DND-41 (cell line): ENCODE data around the gene BCAP29.

ENCODE experiments used
- ATAC-seq: fragments of 200-7000 bp; cut with Tn5 transposase; 3 replicates; pipeline ENCODE4 v1.9.1; 2021; ENCODE audit warnings: low read depth; ENCODE audit not compliant: insufficient read depth
- DNase-seq: peaks from one replicate; pipeline ENCODE4 v3.0.0-alpha.2; 2020
- H2AFZ ChIP-seq: 2 replicates; pipeline ENCODE4 v1.6.0; 2012; ENCODE audit warnings: low read depth, low read length
- H3K27ac ChIP-seq: 2 replicates; pipeline ENCODE4 v1.5.1; 2012; ENCODE audit warnings: low read length, inconsistent platforms
- H3K27me3 ChIP-seq: fragments of 200-600 bp; sonication (generic); 2 replicates; pipeline ENCODE4 v1.6.0; 2012; ENCODE audit warnings: low read length, mild to moderate bottlenecking, inconsistent platforms; ENCODE audit not compliant: insufficient read depth, poor library complexity
- H3K36me3 ChIP-seq: 2 replicates; pipeline ENCODE4 v1.5.1; 2012; ENCODE audit warnings: low read length, inconsistent platforms; ENCODE audit not compliant: insufficient read depth
- H3K4me1 ChIP-seq: 2 replicates; pipeline ENCODE4 v1.5.1; 2012; ENCODE audit warnings: mild to moderate bottlenecking, low read length; ENCODE audit not compliant: insufficient read depth
- H3K4me2 ChIP-seq: 2 replicates; pipeline ENCODE4 v1.6.0; 2012; ENCODE audit warnings: mild to moderate bottlenecking, moderate library complexity, low read length, inconsistent platforms; ENCODE audit not compliant: insufficient read depth
- H3K4me3 ChIP-seq, 2 experiments: fragments of 200-600 bp in 1 of 2; shearing (Covaris generic) in 1 of 2; 2 replicates each; pipeline ENCODE4 v1.5.1; 2012 to 2016; ENCODE audit warnings: inconsistent platforms in 2 of 2, low read length in 2 of 2, mild to moderate bottlenecking in 2 of 2, low read depth in 1 of 2, moderate library complexity in 1 of 2
- H3K79me2 ChIP-seq: 2 replicates; pipeline ENCODE4 v1.6.0; 2012; ENCODE audit warnings: low read length, inconsistent platforms; ENCODE audit not compliant: insufficient read depth
- H3K9ac ChIP-seq: 2 replicates; pipeline ENCODE4 v1.6.0; 2012; ENCODE audit warnings: low read depth, mild to moderate bottlenecking, inconsistent platforms, low read length, moderate library complexity
- H3K9me3 ChIP-seq: 2 replicates; pipeline ENCODE4 v1.5.1; 2012; ENCODE audit warnings: low read length, moderate library complexity, mild to moderate bottlenecking, inconsistent platforms; ENCODE audit not compliant: insufficient read depth, severe bottlenecking
- H4K20me1 ChIP-seq: 2 replicates; pipeline ENCODE4 v1.6.0; 2012; ENCODE audit warnings: low read length; ENCODE audit not compliant: insufficient read depth
- EZH2 ChIP-seq: IDR thresholded peaks from 3 replicates; pipeline ENCODE4 v1.6.1; 2012; ENCODE audit warnings: borderline replicate concordance, low read depth, mild to moderate bottlenecking, moderate library complexity, low read length, inconsistent platforms; ENCODE audit not compliant: severe bottlenecking
- TF ChIP-seq, protein P1 (sequence below): IDR thresholded peaks from 2 replicates; pipeline ENCODE4 v1.5.1; 2012; ENCODE audit warnings: borderline replicate concordance, low read length, moderate library complexity, mild to moderate bottlenecking; ENCODE audit not compliant: poor library complexity, severe bottlenecking; ENCODE audit errors: extremely low read depth

The BCAP29 gene

DNA sequence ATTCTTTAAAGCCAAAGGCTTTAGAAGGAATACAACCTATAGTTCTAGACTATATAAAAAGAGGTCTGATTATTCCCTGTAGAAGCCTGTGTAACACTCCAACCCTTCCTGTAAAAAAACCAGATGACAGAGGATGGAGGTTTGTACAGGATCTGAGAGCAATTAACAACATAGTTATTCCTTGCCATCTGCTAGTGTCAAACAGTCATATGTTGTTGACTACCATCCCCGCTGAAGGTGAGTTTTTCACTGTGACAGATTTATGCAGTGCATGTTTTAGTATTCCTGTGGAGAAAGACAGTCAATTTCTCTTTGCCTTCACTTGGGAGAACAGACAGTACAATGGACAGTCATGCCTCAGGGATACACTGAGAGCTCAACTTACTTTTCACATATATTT lies 61.6 kb downstream of the BCAP29 start:
- Histone ChIP-seq H3K4me1 (0 out of 2 replicates have a peak, but pooled peaks cover 3% of the 10 kb centered on the region), H4K20me1 (no peaks in the 10 kb centered on the region), H3K27me3 (no peaks in the 10 kb centered on the region), H3K4me3 (no peak overlapping the region), H3K79me2 (no peaks in the 10 kb centered on the region), H2AFZ (no peak overlapping the region), H3K9ac (no peak overlapping the region), H3K36me3 (no peaks in the 10 kb centered on the region), H3K9me3 (no peaks in the 10 kb centered on the region), H3K4me2 (no peak overlapping the region), H3K27ac (no peak overlapping the region)
- no peak for DNase-seq
- no peak for ATAC-seq
- TF ChIP-seq, protein P1, sequence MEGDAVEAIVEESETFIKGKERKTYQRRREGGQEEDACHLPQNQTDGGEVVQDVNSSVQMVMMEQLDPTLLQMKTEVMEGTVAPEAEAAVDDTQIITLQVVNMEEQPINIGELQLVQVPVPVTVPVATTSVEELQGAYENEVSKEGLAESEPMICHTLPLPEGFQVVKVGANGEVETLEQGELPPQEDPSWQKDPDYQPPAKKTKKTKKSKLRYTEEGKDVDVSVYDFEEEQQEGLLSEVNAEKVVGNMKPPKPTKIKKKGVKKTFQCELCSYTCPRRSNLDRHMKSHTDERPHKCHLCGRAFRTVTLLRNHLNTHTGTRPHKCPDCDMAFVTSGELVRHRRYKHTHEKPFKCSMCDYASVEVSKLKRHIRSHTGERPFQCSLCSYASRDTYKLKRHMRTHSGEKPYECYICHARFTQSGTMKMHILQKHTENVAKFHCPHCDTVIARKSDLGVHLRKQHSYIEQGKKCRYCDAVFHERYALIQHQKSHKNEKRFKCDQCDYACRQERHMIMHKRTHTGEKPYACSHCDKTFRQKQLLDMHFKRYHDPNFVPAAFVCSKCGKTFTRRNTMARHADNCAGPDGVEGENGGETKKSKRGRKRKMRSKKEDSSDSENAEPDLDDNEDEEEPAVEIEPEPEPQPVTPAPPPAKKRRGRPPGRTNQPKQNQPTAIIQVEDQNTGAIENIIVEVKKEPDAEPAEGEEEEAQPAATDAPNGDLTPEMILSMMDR = no peak
- no peak for TF ChIP-seq EZH2

DNA sequence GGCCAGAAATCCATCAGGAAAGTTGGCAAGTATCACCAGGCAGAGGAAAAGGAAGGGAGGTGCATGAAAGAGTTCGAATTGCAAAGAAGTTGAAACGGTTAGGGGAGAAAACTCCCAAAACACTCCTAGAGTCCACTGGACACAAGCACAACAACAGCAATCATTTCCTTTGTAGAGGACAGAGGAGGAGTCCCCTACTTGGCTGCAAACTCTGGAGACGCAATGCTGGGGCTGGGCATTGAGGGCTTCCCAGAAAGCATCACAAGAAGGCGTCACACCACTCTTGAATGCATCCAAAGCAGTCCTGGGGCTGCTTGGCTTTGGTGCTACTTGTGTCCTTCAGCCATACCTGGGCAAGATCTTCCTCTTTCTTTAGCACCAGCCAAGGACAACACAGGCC lies 62.5 kb downstream of the BCAP29 start:
- ATAC-seq (no peak), DNase-seq (no peak)
- H3K4me3 ChIP-seq = no peak overlapping the region
- no peaks in the 10 kb centered on the region for H4K20me1 ChIP-seq
- no peak overlapping the region for H2AFZ ChIP-seq
- H3K79me2 ChIP-seq = no peaks in the 10 kb centered on the region
- H3K27ac ChIP-seq = no peak overlapping the region
- H3K9ac ChIP-seq = no peak overlapping the region
- H3K36me3 ChIP-seq = no peaks in the 10 kb centered on the region
- TF ChIP-seq, protein P1 = no peak
- no peaks in the 10 kb centered on the region for H3K9me3 ChIP-seq
- 0 out of 2 replicates have a peak, but pooled peaks cover 3% of the 10 kb centered on the region for H3K4me1 ChIP-seq
- no peak overlapping the region for H3K4me2 ChIP-seq
- no peaks in the 10 kb centered on the region for H3K27me3 ChIP-seq

DNA sequence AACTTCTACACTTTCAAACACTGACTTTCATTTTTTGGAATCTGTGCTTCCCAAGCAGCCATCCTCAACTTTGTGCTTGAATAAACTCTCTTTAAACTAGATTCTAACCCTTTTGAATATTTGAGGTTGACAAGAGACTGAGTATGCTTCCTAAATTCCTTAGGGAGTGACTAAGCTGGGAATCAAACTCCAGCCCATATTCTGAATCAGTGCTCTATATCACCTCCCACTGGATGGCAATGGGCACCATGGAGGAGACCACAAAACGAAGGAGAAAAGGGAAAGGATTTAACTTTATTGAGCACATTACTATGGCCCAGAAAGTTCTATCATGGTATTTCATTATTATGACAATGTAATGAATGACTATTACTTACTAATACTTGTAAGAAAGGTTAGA lies 63.4 kb downstream of the BCAP29 start:
- DNase-seq (no peak), ATAC-seq (no peak)
- H3K4me1 ChIP-seq = 0 out of 2 replicates have a peak, but pooled peaks cover 3% of the 10 kb centered on the region
- H3K36me3 ChIP-seq = no peaks in the 10 kb centered on the region
- no peak overlapping the region for H3K4me2 ChIP-seq
- no peak overlapping the region for H3K9ac ChIP-seq
- H3K79me2 ChIP-seq = no peaks in the 10 kb centered on the region
- no peak overlapping the region for H2AFZ ChIP-seq
- H3K27me3 ChIP-seq = no peaks in the 10 kb centered on the region
- no peaks in the 10 kb centered on the region for H4K20me1 ChIP-seq
- H3K9me3 ChIP-seq = no peaks in the 10 kb centered on the region
- H3K4me3 ChIP-seq = no peak overlapping the region
- no peak for TF ChIP-seq EZH2
- TF ChIP-seq, protein P1 = no peak
- H3K27ac ChIP-seq = no peak overlapping the region

DNA sequence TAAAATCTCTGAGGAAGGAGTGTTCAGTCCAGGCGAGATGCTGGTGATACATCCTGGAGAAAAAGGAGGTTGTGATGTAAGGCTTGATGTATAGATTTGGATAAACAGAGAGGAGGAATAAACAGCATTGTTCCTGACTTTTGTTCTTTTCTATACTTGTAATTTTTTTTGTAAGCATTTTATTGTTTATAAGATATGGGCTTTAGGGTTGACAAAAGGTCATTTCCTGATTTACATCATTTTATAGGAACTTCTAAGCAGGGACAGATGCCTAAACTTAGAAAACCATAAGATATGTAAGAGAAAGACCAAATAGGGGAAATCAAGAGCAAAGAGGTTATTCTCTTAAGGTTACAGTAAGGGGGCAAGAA lies 63.9 kb downstream of the BCAP29 start:
- Histone ChIP-seq H3K9me3 (no peaks in the 10 kb centered on the region), H3K9ac (no peak overlapping the region), H3K4me3 (no peak overlapping the region), H3K27ac (no peak overlapping the region), H2AFZ (no peak overlapping the region), H3K4me2 (no peak overlapping the region), H3K27me3 (no peaks in the 10 kb centered on the region), H3K79me2 (no peaks in the 10 kb centered on the region), H3K4me1 (no peaks in the 10 kb centered on the region), H4K20me1 (no peaks in the 10 kb centered on the region), H3K36me3 (no peaks in the 10 kb centered on the region)
- no peak for TF ChIP-seq EZH2
- TF ChIP-seq, protein P1 = no peak
- no peak for ATAC-seq
- no peak for DNase-seq
